ENCODE data around the gene RCOR1. TPM values are rescaled to one million over a fixed set of nuclear protein-coding genes. Genes with fewer than 3 reads are reported as not detected.

Gene RCOR1
- total and polyA plus RNA-seq, 2 of the 8 experiments (the other 6 are each of a cell fraction or from before 2014, with no cell fraction given), result 12.3 to 26.3 TPM

DNA sequence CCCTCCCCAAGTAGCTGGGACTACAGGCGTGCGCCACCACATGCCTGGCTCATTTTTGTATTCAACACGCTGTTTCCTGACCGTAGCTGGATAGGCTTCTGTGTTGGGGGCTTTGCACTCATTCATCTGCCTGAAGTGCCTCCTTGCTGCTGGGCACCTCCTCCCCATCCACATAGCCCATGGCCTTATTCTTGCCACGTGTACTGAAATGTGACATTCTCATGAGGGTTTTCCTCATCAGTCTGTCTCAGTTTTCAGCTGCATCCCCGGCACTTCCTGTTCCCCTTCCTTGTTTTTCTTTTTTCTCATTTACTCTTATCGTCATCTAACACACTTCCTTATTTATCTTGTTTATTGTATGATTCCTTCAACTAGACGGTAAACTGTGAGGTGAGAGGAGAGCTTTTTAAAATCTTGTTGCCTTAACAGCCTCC, 36.6 kb downstream of the RCOR1 start:
- Histone ChIP-seq H3K14ac (ENCODE audit: insufficient read length) (no peak overlapping the region), H2BK20ac (ENCODE audit: low read length) (no peak overlapping the region), H3K9me3 (ENCODE audit: insufficient read depth in 2 of 2, low read depth in 1 of 2, low read length in 1 of 2) (no peaks in the 10 kb centered on the region), H2AK5ac (ENCODE audit: low read depth, low read length) (no peak overlapping the region), H2BK120ac (replicated peaks; ENCODE audit: low read depth, low read length) (no peak overlapping the region), H3K9ac (replicated peaks in 1 of 4; ENCODE audit: extremely low read depth in 1 of 4, low read depth in 3 of 4, low read length in 3 of 4) (no peak overlapping the region), H3K4me2 (ENCODE audit: insufficient read depth in 1 of 2, low read depth in 2 of 2, low read length in 2 of 2) (peak overlapping the region in 1 of 2 experiments; percentile 15; a peak in 1 of 4 replicates), H3K18ac (ENCODE audit: extremely low read depth, low read length) (peak overlapping the region; percentile 62; the same call in 1 of the 2 replicates), H4K5ac (ENCODE audit: insufficient read length, low read depth, low read length) (no peak overlapping the region), H2AFZ (ENCODE audit: low read length) (no peak overlapping the region), H2BK15ac (ENCODE audit: low read length) (no peak overlapping the region), H3K79me2 (ENCODE audit: control insufficient read depth in 1 of 2, insufficient read depth in 2 of 2, low read length in 2 of 2) (peaks cover 6 to 87% of the 10 kb centered on the region in 2 experiments), H3K4ac (replicated peaks; ENCODE audit: insufficient read length, low read depth, low read length) (no peak overlapping the region), H3K36me3 (ENCODE audit: control insufficient read depth in 2 of 4, insufficient read depth in 4 of 4, low read length in 3 of 4) (no peaks in the 10 kb centered on the region; a peak in 4 of 8 replicates), H3K4me1 (replicated peaks in 1 of 4; ENCODE audit: control insufficient read depth in 3 of 4, insufficient read depth in 4 of 4, low read length in 3 of 4) (peaks cover 0 to 15% (median 13%) of the 10 kb centered on the region in 4 experiments), H3K23me2 (ENCODE audit: low read depth, low read length) (no peaks in the 10 kb centered on the region), H2BK5ac (ENCODE audit: low read depth, low read length) (0 out of 2 replicates have a peak overlapping the region, but pooled peaks have one; percentile 61), H3K23ac (ENCODE audit: insufficient read length) (no peak overlapping the region), H3K79me1 (ENCODE audit: low read depth, low read length) (peaks cover 10% of the 10 kb centered on the region), H3K56ac (replicated peaks; ENCODE audit: insufficient read length, low read depth, low read length) (no peak overlapping the region), H4K20me1 (replicated peaks in 1 of 2; ENCODE audit: control insufficient read depth in 1 of 2, insufficient read depth in 2 of 2, low read length in 2 of 2) (peaks cover 3 to 8% of the 10 kb centered on the region in 2 experiments), H4K91ac (replicated peaks; ENCODE audit: insufficient read length, low read length) (no peak overlapping the region), H3K27me3 (replicated peaks in 1 of 4; ENCODE audit: control insufficient read depth in 3 of 4, extremely low read depth in 1 of 4, insufficient read depth in 3 of 4, low read length in 3 of 4) (no peaks in the 10 kb centered on the region), H3K4me3 (ENCODE audit: extremely low read depth in 1 of 4, insufficient read depth in 2 of 4, low read depth in 3 of 4, low read length in 4 of 4) (no peak overlapping the region), H3K27ac (ENCODE audit: low read depth, low read length) (no peak overlapping the region), H4K8ac (ENCODE audit: extremely low read depth, insufficient read depth, low read length) (no peak overlapping the region), H2BK12ac (ENCODE audit: low read depth, low read length) (no peak overlapping the region)
- 87 to 100% methylated on average over 1 to 8 of the region's 8 CpGs for WGBS, 2 experiments (ENCODE audit: extremely low coverage in 1 of 2, insufficient coverage in 1 of 2, insufficient read length in 1 of 2, insufficient replicate concordance in 2 of 2, low coverage in 1 of 2, low lambda C conversion rate in 2 of 2, missing lambda C conversion rate in 1 of 2)
- TF ChIP-seq ATF3 (IDR thresholded peaks at IDR 0.05; ENCODE audit: insufficient read depth, low read depth, low read length) (no peak), SUZ12 (IDR thresholded peaks at IDR 0.05; ENCODE audit: low read length) (no peak)
- FAIRE-seq (no peak), DNase-seq (ENCODE audit: low read depth in 1 of 2, low spot score in 2 of 2) (no peak)
- POLR2A ChIA-PET (ENCODE audit: partially characterized antibody), result interaction anchor here (1.1 to 1.2 kb wide), 2 partner anchors 25 to 35 kb away, joined by 3 to 5 read pairs; no protein-coding TSS in a partner anchor
- CTCF ChIA-PET (ENCODE audit: partially characterized antibody), result interaction anchor here (0.6 to 2.3 kb wide), 11 partner anchors 9 to 162 kb away, joined by 3 to 12 read pairs (median 4); no protein-coding TSS in a partner anchor
